ENCODE data around the gene NOB1. TPM values are rescaled to one million over a fixed set of nuclear protein-coding genes. Genes with fewer than 3 reads are reported as not detected.
A peak's percentile ranks its signal among the peaks of the same experiment; 100 is the strongest.
"Not testable (repeated sequence)": the region's sequence is repeated elsewhere in the genome, so short reads cannot be mapped to it uniquely, and the experiment has no call there.

The NOB1 gene
- total RNA-seq, 1 donor from 2014 or later = 59.9 TPM

DNA sequence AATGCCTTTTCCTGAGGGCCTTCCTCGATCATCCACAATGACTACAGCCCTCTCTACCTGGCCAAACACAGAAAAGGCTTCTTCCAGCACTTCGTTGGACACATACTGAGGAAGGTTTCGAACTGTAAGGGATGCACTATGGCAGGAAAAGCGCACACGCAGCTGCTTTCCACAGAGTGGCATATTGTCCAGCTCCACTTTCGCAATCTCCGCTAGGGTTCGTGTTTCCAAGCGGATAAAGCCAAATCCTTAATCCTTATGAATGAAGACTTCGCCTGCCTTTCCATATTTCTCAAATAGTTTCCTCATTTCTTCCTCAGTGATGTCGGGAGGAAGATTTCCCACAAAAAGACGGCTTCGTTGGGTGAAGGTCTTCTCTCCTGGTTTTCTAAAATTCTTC lies 2.6 kb upstream of the NOB1 start:
- ATAC-seq = not testable (repeated sequence)

DNA sequence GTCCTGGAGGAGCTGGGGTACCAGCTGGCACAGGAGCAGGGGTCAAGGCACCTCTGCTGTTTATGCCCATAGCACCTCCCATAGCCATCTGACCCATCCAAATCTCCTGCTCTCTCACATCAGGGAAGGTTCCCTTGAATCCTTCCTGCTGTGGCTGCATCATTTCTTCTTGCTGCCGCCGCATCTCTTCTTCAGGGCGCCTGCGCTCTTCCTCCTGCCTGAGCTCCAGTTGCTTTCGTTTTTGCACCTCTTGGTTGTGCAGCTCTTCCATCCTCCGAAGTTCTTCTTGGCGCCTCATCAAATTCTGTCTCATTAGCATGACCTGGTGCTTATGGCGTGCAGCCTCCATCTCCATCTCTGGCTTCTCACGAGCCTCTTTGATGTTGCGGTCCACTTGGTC lies 2.0 kb upstream of the NOB1 start:
- no peak for ATAC-seq

DNA sequence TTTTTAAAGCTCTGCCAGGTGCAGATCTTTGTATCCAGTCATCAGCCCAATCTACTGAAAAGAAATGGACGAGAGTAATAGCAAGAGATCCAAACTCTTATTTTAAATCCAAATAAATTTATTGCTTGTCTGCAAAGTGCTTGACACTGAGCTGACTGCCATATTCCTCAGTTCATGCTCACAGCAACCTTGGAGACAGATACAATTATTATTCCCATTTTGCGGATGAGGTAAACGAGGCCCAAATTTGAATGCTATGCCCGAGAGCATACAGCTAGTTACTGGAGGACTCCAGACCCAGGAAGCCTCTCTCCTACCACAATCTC lies 620 bp downstream of the NOB1 start:
- no peak for ATAC-seq

DNA sequence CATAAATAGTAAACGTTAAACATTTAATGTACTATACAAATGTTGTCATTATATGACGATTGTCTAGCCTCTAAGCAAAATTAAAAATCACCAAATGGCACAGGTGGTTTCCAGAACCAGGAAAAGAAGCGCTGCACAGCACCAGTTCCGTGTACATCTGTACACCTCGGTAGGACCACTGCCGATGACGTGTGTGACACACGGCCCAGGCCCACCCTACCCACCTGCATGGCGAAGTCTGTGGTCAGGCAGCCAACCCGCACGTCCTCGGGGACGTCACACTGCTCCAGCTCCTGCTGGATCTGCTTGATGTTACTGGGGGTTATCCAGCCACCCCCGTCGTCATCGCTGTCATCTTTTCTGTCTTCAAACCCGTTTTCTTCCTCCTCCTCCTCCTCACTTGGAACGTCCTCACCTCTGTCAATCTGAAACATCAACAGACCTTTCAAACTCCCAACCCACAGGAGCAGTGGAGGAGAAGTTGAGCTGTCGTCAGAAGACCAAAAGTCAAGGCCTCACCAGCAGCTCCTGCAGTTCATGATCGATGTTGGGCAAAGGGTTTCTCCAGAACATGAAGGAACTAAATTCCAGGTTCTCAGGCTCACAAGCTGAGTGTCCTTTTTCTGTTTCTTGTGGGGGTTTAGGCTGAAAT lies 5.9 kb downstream of the NOB1 start:
- ATAC-seq = no peak

DNA sequence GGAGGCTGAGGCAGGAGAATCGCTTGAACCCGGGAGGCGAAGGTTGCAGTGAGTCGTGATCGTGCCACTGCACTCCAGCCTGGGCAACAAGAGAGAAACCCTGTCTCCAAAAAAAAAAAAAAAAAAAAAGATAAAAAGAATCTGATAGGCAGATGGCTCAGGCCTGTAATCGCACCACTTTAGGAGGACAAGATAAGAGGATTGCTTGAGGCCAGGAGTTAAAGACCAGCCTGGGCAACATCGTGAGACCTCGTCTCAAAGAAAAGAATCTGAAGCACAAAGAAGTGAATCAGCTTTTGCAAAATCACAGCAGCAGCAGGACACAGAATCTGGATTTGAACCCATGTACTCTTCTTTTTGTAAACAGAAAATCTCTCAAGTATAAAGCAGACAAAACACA lies 7.6 kb downstream of the NOB1 start:
- ATAC-seq = no peak

DNA sequence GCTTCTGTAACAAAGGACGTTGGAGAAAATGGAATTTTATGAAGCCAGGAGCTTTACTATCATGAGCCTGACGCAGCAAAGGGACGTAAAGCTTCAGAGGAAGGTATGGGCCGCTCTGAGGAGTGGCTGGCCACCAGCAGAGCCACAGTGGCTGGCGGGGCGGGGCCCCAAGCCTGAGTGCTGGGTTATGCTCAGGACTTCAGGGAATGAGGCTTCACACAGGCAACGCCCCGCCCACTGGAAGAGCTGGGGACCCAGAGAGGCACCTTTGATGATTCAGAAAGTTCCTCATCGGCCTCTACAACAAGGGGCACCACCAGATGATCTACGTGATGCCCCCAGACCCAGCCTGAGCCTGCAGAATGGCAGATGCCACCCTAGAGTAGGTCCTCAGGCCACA lies 8.8 kb downstream of the NOB1 start:
- ATAC-seq = no peak

DNA sequence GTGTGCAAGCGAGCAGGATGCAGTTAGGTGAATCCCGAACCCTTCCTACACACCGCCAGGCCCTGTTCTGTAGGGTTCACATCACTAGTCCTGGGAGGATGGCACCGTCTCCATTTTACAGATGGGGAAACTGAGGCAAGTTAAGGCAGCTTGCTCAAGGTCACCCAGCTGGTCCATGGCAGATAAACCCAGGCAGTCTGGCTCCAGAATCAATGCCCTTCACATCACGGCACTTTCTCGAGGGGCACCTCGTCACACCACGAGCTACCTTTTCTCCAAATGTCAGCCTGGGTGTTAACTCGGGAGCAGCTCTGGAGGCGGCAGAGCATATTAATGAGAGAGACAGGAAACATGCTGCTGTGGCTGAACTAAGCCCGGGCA lies 9.5 kb downstream of the NOB1 start:
- ATAC-seq = no peak

DNA sequence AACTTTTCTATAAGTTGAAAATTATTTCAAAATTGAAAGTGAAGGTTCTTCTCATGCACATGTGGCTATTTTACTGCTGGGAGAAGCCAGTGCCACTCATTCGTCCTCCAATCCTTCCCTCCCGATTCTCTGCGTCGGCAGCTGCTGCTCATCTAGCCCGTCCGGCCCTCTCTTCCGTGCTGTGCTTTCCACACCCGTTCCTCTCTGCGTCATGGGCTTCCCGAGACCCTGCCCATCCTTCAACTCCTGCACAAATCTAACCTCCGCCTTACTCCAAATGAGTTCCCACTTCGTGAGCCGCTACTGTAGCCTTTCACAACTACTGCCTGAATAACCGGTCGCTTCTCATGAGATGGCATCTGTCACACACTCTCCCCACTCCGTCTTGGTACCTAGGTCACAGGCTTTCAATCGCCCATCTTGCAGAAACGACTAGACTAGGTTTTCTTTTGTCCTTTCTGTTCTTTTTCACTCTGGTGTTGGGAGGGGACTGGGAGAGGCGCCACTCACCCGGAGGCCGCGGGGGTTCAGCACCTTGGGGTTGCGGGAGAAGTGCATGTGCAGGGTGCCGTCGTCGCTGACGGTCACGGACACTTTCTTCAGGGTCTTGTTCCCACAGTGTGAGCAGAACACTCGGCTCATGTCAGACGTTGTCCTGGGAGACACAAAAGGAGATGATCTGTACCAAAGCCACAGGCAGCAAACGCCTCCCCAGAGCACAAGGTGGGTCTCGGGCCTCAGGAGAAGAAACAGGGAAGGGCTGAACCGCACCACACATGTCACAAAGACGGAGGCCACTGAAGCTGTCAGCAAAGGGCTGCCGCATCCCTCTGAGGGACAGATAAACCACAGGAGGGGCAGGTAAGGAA lies 10.1 kb downstream of the NOB1 start:
- no peak for ATAC-seq

DNA sequence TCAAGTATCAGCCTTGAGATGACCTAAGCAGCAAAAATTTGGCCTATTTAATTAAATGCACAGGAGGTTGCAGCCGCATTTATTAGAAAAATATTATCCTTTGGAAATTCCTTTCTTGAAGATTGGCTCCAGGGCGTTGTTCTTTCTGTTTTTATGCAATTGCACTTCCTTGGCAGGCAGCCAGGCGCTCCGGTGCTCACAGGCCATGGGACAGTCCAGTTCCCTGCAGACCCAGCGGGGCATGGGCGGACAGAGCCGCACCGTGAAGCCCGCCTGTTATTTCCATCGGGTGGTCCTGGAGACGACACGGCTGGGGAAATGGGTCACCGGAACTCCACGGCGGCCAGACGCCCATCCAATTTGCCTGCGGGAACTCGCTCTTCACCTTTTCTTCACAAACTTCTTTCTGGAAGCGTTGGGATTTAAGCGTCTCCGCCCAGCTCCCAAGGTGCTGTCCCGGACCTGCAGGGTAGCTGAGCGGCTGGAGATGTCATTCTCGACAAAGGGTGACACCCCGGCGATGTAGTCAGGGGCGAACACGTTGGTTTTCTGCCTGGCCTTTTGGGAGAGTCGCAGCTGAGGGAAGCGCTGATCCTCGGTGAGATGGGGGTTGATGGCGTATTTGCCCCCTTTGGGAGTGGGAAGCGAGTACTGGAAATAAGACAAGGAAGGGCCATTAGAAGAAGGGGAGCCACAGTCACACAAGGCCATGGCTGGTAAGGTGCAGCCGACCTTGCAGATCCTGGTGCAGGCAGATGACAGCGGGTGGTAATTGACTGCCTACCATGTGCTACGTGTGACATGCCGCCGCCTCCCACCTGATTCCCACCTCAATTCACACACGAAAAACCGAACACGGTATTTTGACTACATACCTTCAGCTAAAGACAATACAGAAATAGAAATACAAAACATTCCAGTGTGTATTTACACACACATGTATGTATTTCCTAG lies 12.5 kb downstream of the NOB1 start:
- peak; percentile 52 for ATAC-seq

DNA sequence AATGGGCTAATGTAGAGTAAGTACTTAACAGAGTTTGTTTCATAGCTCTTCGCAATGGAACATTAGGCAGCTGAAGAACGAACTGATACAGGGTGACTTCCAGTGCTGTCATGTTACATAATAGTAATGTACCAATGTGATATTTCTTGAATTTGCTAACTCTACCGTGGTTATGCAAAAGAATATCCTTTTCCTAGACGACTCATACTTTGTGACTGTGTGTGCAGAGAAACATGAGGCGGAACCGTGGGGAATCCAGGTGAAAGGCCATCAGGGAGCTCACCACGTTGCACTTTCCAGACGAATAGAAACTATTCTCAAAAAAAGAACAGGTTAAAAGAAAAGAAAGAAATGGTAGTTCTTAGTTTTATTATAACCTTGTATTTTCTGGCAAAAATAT lies 13.2 kb downstream of the NOB1 start:
- ATAC-seq = peak; percentile 48

DNA sequence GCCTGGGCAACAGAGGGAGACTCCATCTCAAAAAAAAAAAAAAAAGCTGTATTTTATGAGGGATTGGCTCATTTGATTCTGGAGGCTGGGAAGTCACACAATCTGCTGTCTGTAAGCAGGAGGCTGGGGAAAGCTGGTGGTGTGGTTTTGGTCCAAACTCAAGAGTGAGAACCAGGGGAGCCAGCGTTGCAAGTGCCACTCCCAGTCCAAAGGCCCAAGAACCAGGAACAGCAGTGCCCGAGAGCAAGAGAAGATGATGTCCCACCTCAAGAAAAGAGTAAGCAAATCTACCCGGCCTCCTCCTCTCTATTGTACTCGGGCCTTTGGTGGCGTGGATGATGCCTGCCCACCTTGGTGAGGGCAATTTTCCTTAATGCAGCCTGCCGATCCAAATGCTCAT lies 22.6 kb downstream of the NOB1 start:
- no peak for ATAC-seq

DNA sequence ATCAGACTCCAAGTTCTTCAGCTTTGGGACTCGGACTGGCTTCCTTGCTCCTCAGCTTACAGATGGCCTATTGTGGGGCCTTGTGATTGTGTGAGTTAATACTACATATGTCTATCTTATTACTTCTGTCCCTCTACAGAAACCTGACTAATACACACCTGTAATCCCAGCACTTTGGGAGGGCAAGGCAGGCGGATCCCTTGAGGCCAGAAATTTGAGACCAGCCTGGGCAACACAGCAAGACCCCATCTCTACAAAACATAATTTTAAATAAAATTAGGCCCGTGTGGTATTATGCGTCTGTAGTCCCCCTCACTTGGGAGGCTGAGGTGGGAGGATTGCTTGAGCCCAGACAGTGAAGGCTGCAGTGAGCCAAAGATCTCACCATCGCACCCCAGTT lies 23.4 kb downstream of the NOB1 start:
- ATAC-seq = not testable (repeated sequence)

DNA sequence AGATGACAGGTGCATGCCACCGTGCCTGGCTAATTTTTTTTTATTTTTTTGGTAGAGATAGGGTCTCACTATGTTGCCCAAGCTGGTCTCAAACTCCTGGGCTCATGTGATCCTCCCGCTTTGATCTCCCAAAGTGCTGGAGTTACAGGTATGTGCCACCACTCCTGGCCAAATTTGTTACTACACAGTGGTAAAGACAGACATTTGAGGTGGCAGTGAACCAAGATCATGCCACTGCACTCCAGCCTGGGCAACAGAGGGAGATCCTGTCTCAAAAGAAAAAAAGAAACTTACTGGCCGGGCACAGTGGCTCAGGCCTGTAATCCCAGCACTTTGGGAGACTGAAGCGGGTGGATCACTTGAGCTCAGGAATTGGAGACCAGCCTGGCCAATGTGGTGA lies 25.7 kb downstream of the NOB1 start:
- not testable (repeated sequence) for ATAC-seq

DNA sequence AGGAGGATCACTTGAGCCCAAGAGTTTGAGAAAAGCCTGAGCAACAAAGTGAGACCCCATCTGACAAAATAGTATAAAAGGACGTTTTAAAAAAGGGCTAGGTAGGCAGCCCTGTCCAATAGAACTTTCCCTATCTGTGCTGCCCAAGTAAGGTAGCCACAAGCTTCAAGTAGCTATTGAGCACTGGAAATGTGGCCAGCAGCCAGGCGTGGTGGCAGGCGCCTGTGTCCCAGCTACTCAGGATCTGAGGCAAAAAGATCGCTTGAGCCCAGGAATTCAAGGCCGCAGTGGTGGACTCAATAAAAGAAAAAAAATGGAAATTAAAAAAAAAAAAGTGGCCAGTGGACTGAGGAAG lies 26.8 kb downstream of the NOB1 start:
- ATAC-seq = no peak

DNA sequence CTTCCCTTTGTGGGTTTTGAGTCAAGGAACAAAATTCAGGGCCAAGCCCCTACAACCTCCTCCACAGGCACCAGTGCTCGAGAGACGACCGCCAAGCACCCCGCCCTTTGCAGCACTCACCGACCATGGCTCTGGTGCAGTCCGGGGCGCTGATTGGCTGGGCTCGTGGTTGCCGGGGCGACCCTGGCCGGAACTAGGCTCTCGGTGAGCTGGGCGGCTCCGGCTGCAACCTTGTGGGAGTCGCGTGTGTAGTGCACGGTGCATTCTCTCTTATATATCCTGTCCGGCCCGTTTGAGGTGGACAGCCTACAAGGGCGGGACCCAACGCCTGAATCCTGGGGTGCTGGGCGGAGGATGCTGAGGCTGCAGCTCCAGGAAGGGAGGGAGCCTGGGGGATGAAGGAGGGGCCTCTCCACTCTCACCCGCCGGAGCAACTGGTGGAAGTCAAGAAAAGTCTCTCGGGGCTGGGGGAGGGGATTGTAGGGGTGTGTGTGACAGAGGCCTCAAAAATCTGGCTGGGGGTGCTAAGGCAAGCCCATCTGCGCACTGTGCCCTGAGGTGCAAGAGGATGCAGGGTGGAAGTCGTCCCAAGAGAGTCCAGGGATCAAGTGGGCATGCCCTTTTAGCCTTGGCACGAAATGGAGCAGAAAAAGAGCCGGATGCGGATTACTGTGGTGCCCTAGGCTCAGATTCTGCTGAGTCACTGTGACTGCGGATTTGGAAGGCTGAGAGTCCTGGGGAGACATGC lies 28.2 kb downstream of the NOB1 start, which contains the start of gene NQO1:
TSS of gene NQO1 (minus strand) at position 248 of the 748 bp plus-strand sequence. CDS start at position 127, 121 bp downstream.
- peak; percentile 99 for ATAC-seq

DNA sequence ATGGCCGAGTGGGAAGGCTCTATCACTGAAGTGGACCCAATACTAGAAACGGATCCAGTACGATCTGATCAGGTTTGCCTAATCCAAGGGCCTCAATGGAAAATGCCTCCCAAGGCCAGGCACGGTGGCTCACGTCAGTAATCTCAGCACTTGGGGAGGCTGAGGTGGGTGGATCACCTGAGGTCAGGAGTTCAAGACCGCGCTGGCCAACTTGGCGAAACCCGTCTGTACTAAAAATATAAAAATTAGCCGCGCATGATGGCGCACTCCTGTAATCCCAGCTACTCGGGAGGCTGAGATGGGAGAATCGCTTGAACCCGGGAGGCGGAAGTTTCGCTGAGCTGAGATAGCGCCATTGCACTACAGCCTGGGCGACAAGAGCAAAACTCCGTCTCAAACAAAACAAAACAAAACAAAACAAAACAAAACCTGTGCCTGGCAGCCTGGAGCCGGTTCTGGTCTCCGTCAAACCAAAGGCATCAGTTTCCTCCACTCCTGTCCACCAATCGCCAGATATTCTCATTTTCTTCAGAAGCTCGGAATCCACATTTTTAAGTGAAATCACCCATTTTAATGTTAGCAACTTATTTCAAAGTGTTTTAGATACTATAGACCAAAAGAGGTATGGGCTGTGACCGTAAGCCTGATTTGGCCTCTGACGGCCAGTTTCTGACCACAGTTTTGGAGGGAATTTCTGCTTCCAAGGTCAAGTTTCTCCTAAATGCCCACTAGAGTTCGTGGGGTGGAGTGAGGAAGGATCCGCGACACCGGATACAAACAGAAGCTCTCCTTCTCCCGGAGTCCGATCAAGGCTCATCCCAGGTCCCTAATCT lies 29.0 kb downstream of the NOB1 start:
- no peak for ATAC-seq

DNA sequence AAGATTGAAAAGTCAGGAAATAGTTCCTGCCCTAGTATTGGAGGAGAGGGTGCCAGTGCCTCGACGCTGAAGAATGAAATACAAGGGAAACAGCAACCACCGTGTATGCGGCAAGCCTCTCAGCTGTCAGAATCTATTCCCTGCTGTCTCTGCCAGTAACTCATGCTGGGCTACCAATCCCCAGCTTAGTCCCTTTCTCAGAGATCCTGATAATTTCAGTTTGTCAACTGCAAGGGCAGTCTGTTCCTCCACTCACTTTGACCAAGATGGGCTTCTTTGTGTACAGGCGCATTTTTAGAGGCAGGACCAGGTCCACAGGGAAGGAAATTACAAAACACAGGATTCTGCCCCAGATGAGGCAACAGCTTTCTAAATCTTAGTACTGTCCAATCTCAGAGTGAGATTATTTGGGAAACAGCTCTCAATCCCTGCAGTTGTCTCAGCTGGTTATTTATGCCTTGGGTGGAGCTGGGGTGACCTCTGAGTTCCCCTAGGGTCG lies 29.7 kb downstream of the NOB1 start:
- no peak for ATAC-seq

DNA sequence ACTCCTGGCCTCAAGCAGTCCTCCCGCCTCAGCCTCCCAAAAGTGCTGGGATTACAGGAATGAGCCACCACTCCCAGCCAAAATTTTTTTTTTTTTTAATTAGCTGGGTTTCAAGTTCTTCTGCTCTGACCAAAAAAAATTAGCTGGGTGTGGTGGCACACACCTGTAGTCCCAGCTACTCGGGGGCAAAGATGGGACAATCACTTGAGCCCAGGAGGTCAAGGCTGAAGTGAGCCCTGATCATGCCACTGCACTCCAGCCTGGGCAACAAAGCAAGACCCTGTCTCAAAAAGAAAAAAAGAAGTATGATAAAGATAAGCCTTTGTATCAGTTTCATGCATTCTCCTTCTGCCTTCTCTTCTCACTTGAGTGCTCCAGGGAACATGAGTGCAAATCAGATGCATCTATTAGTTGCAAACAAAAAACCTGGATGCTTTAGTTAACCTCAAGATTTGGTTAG lies 30.3 kb downstream of the NOB1 start:
- no peak for ATAC-seq

DNA sequence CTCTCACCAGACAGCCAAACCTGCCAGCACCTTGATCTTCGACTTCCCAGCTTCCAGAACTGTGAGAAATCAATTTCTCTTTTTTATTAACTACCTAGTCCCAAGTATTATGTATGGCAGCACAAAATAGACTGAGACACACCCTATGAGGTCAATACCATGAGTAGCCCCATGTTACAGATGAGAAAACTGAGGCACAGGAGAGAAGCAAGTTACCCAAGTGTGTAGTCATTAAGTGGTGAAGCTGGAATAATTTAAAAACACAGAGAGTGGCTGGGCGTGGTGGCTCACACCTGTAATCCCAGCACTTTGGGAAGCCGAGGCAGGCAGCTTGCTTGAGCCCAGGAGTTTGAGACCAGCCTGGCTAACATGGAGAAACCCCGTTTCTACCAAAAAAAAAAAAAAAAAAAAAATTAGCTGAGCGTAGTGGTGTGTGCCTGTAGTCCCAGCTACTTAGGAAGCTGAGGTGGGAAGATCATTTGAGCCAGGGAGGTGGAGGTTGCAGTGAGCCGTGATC lies 33.2 kb downstream of the NOB1 start:
- ATAC-seq = no peak

DNA sequence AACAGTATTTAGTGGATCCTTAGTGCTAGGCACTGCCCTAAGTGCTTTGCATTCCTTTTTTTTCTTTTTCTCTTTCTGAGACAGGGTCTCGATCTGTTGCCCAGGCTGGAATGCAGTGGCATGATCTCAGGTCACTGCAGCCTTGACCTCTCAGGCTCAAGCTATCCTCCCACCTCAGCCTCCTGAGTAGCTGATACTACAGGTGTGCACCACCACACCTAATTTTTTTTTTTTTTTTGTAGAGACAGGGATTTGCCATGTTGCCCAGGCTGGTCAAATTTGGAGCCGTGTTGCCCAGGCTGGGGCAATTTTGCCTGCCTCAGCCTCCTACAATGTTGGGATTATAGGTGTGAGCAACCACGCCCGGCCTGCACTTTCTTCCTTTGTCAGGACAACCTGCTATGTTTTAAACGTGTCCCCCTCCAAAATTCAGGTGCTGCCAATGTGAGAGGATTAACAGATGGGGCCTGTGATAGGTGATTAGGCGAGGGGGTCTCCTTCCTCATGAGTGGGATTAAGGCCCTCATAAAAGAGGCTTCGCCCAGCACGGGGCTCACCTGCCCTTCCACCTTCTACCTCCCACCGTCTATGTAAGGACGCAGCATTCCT lies 33.8 kb downstream of the NOB1 start:
- ATAC-seq = no peak
